ENCODE results near the gene FEV.

DNA sequence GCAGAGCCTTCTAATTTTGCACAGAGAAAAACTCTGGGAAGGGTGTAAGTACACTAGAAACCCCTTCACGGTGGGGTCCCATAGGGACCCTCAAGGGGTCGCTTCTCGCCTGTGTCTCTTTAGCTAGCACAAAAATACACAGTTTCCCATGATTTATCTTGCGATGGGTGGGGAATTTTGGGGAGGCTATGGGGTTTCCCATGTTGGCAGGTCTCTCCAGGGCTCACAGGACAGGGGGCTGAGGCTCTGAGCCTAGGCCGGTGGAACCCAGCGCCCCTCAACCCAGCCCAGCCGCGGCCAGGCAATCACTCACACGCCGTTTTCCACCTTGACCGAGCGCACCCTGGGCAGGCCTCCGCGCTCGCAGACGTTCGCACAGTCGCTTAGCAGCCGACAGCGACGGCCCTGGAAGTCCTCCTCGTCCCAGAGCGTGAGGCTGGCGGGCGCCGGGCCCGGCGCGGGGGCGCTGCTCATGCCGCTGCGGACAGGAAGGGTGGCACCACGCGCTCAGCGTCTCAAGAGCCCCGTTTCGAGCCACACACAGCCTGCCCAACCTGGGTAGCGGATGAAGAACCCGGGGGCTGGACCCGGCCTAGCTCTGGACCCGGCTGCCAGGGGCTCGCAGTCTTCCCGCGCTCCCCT is 7.8 kb upstream of the FEV start:
- TF ChIP-seq POLR2A (IDR thresholded peaks at IDR 0.05; ENCODE audit: low read depth, low read length) = no peak
- no peak for TF ChIP-seq POLR2AphosphoS5 (IDR thresholded peaks at IDR 0.05; ENCODE audit: low read depth, low read length)
- TF ChIP-seq TAF1 (IDR thresholded peaks at IDR 0.05; ENCODE audit: low read depth, low read length) = no peak
- TF ChIP-seq SPI1 (IDR thresholded peaks at IDR 0.05; ENCODE audit: low read depth, low read length) = no peak
- TF ChIP-seq POU2F2 (IDR thresholded peaks at IDR 0.05; ENCODE audit: low read depth, low read length) = no peak

All from GM12891 (cell line).